DND-41 (cell line): Measurements from ENCODE around the gene MYLK3.

Experiments
- ATAC-seq: fragments of 200-7000 bp; cut with Tn5 transposase; 3 replicates; pipeline ENCODE4 v1.9.1; 2021; ENCODE audit warnings: low read depth; ENCODE audit not compliant: insufficient read depth
- DNase-seq: peaks from one replicate; pipeline ENCODE4 v3.0.0-alpha.2; 2020
- H2AFZ ChIP-seq: 2 replicates; pipeline ENCODE4 v1.6.0; 2012; ENCODE audit warnings: low read depth, low read length
- H3K27ac ChIP-seq: 2 replicates; pipeline ENCODE4 v1.5.1; 2012; ENCODE audit warnings: low read length, inconsistent platforms
- H3K27me3 ChIP-seq: fragments of 200-600 bp; sonication (generic); 2 replicates; pipeline ENCODE4 v1.6.0; 2012; ENCODE audit warnings: low read length, mild to moderate bottlenecking, inconsistent platforms; ENCODE audit not compliant: insufficient read depth, poor library complexity
- H3K36me3 ChIP-seq: 2 replicates; pipeline ENCODE4 v1.5.1; 2012; ENCODE audit warnings: low read length, inconsistent platforms; ENCODE audit not compliant: insufficient read depth
- H3K4me1 ChIP-seq: 2 replicates; pipeline ENCODE4 v1.5.1; 2012; ENCODE audit warnings: mild to moderate bottlenecking, low read length; ENCODE audit not compliant: insufficient read depth
- H3K4me2 ChIP-seq: 2 replicates; pipeline ENCODE4 v1.6.0; 2012; ENCODE audit warnings: mild to moderate bottlenecking, moderate library complexity, low read length, inconsistent platforms; ENCODE audit not compliant: insufficient read depth
- H3K4me3 ChIP-seq, 2 experiments: fragments of 200-600 bp in 1 of 2; shearing (Covaris generic) in 1 of 2; 2 replicates each; pipeline ENCODE4 v1.5.1; 2012 to 2016; ENCODE audit warnings: inconsistent platforms in 2 of 2, low read length in 2 of 2, mild to moderate bottlenecking in 2 of 2, low read depth in 1 of 2, moderate library complexity in 1 of 2
- H3K79me2 ChIP-seq: 2 replicates; pipeline ENCODE4 v1.6.0; 2012; ENCODE audit warnings: low read length, inconsistent platforms; ENCODE audit not compliant: insufficient read depth
- H3K9ac ChIP-seq: 2 replicates; pipeline ENCODE4 v1.6.0; 2012; ENCODE audit warnings: low read depth, mild to moderate bottlenecking, inconsistent platforms, low read length, moderate library complexity
- H3K9me3 ChIP-seq: 2 replicates; pipeline ENCODE4 v1.5.1; 2012; ENCODE audit warnings: low read length, moderate library complexity, mild to moderate bottlenecking, inconsistent platforms; ENCODE audit not compliant: insufficient read depth, severe bottlenecking
- H4K20me1 ChIP-seq: 2 replicates; pipeline ENCODE4 v1.6.0; 2012; ENCODE audit warnings: low read length; ENCODE audit not compliant: insufficient read depth
- EZH2 ChIP-seq: IDR thresholded peaks from 3 replicates; pipeline ENCODE4 v1.6.1; 2012; ENCODE audit warnings: borderline replicate concordance, low read depth, mild to moderate bottlenecking, moderate library complexity, low read length, inconsistent platforms; ENCODE audit not compliant: severe bottlenecking
- TF ChIP-seq, protein P1 (sequence below): IDR thresholded peaks from 2 replicates; pipeline ENCODE4 v1.5.1; 2012; ENCODE audit warnings: borderline replicate concordance, low read length, moderate library complexity, mild to moderate bottlenecking; ENCODE audit not compliant: poor library complexity, severe bottlenecking; ENCODE audit errors: extremely low read depth

Gene MYLK3

DNA sequence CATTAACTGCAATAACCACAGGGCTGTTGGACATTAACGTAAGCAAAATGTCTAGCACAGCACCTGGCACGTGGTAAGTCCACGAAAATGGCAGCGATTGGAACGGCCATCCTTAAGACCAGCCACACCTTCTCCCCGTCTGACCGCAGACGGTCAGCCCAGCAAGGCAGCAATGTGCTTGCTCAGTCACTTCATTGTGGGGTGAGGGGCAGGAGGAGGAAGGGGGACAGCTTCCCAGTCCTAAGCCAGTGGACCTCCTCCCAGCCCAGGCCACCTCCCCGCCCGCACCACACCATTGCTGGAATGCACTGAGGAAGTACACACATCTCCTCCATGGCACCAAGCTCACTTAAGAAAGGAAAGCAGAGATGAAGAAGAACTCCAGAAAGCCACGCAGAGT is 8.6 kb upstream of the MYLK3 start:
- no peaks in the 10 kb centered on the region for H3K27me3 ChIP-seq
- H3K4me1 ChIP-seq: no peaks in the 10 kb centered on the region
- DNase-seq (no peak), ATAC-seq (no peak)
- no peak overlapping the region for H3K4me2 ChIP-seq
- no peaks in the 10 kb centered on the region for H3K36me3 ChIP-seq
- no peak overlapping the region for H2AFZ ChIP-seq
- H3K9ac ChIP-seq: no peak overlapping the region
- no peak overlapping the region for H3K27ac ChIP-seq
- H4K20me1 ChIP-seq: no peaks in the 10 kb centered on the region
- H3K9me3 ChIP-seq: no peaks in the 10 kb centered on the region
- TF ChIP-seq EZH2: no peak
- no peaks in the 10 kb centered on the region for H3K79me2 ChIP-seq
- H3K4me3 ChIP-seq: no peak overlapping the region

DNA sequence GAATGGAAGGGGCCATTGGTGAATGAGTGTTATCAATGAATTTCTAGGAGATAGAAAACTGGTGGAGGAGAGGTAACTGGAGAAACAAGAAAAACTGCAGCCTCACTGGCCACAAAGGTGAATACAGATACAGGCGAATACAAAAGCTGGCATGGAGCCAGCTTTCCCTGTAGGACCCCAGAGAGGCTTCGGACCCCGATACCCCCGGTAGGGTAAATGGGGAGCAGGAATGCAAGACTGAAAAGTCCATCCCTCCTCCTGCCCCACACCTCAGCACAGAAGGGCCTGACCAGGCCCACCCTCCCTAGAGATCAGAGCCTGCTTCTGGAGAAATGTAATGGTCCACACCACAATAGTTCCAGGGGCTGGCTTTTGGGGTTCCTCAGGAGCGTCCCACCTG is 4.9 kb upstream of the MYLK3 start:
- no peaks in the 10 kb centered on the region for H3K79me2 ChIP-seq
- H3K36me3 ChIP-seq: no peaks in the 10 kb centered on the region
- DNase-seq (no peak), ATAC-seq (no peak)
- H4K20me1 ChIP-seq: no peaks in the 10 kb centered on the region
- H3K4me3 ChIP-seq: no peak overlapping the region
- TF ChIP-seq, protein P1, sequence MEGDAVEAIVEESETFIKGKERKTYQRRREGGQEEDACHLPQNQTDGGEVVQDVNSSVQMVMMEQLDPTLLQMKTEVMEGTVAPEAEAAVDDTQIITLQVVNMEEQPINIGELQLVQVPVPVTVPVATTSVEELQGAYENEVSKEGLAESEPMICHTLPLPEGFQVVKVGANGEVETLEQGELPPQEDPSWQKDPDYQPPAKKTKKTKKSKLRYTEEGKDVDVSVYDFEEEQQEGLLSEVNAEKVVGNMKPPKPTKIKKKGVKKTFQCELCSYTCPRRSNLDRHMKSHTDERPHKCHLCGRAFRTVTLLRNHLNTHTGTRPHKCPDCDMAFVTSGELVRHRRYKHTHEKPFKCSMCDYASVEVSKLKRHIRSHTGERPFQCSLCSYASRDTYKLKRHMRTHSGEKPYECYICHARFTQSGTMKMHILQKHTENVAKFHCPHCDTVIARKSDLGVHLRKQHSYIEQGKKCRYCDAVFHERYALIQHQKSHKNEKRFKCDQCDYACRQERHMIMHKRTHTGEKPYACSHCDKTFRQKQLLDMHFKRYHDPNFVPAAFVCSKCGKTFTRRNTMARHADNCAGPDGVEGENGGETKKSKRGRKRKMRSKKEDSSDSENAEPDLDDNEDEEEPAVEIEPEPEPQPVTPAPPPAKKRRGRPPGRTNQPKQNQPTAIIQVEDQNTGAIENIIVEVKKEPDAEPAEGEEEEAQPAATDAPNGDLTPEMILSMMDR: no peak
- TF ChIP-seq EZH2: no peak
- no peak overlapping the region for H2AFZ ChIP-seq
- no peaks in the 10 kb centered on the region for H3K4me1 ChIP-seq
- H3K27ac ChIP-seq: no peak overlapping the region
- H3K27me3 ChIP-seq: no peaks in the 10 kb centered on the region
- no peak overlapping the region for H3K4me2 ChIP-seq
- H3K9ac ChIP-seq: no peak overlapping the region
- H3K9me3 ChIP-seq: no peaks in the 10 kb centered on the region

DNA sequence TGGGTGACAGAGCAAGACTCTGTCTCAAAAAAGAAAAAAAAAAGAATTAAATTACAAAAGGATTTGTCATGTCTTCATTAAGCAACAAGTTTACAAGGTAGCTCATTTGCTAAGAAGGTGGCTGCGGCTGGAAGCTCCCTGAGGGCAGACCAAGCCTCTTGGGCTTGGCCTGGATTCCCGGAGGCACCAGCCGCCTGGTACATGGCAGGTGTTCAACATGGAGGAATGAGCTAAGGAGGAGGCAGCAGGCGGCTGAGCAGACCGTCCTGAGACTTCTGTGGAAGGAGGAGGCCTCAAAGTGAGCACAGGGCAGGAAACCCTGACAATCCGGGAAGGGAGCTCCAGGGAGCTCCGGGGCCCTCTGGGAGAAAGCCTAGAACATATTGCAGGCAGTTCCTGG is 3.2 kb upstream of the MYLK3 start:
- Histone ChIP-seq H3K9me3 (no peaks in the 10 kb centered on the region), H3K4me1 (no peaks in the 10 kb centered on the region), H3K36me3 (no peaks in the 10 kb centered on the region), H3K4me2 (no peak overlapping the region), H2AFZ (no peak overlapping the region), H3K9ac (no peak overlapping the region), H3K4me3 (no peak overlapping the region), H3K27ac (no peak overlapping the region), H4K20me1 (no peaks in the 10 kb centered on the region), H3K79me2 (no peaks in the 10 kb centered on the region), H3K27me3 (no peaks in the 10 kb centered on the region)
- TF ChIP-seq EZH2: no peak
- TF ChIP-seq, protein P1: no peak
- DNase-seq (no peak), ATAC-seq (no peak)

DNA sequence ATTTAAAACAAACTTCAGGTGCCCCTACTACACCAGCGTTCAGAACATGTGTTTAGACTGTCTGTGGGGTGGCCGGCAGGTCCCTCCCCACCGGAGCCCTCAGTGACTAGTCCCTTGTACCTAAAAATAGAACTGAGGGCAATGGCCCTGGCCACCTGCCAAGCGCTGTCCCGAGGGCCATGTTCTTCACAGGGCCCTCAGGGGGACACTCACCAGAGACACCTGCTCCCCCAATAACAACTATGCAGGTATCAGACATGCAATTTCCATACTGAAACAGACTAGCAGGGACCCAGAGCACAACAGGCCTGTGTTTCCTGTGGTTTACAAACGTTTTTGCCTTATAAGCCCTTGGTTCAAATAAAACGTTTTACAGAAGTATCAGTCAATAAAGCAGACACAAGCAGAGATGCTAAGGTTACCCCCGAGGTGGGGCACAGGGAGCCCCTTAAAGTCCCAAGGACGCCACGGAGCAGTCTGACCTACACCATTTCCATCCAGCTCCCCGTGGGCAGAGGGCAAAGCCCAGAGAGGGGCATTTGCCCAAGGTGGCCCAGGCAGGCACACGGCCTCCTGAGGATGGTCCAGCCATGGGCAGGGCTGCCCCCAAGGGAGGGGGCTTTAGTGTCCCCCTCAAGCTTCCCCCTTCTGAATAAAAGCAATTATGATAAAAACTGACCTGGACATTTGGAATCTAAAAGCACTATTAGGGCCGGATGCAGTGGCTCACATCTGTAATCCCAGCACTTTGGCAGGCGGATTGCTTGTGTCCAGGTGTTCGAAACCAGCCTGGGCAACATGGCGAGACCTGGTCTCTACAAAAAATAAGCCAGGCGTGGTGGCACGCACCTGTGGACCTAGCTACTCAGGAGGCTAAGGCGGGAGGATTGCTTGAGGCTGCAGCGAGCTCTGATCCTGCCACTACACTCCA is 896 bp upstream of the MYLK3 start:
- Histone ChIP-seq H3K9me3 (no peaks in the 10 kb centered on the region), H3K4me2 (no peak overlapping the region), H3K79me2 (no peaks in the 10 kb centered on the region), H4K20me1 (no peaks in the 10 kb centered on the region), H2AFZ (no peak overlapping the region), H3K9ac (no peak overlapping the region), H3K36me3 (no peaks in the 10 kb centered on the region), H3K4me1 (no peaks in the 10 kb centered on the region), H3K27ac (no peak overlapping the region), H3K4me3 (no peak overlapping the region), H3K27me3 (no peaks in the 10 kb centered on the region)
- ATAC-seq (no peak), DNase-seq (no peak)
- TF ChIP-seq EZH2: no peak
- TF ChIP-seq, protein P1: no peak
